CD14-positive monocyte (primary cell): ENCODE data around the gene SPX. TPM values are rescaled to one million over a fixed set of nuclear protein-coding genes. Genes with fewer than 3 reads are reported as not detected.

Source experiments
- DNase-seq, 3 donors: peaks; one replicate each; pipeline ENCODE4 v3.0.0-alpha.2; 2011 to 2022
- H2AFZ ChIP-seq: 2 replicates; pipeline ENCODE4 v1.6.0; 2012; ENCODE audit warnings: mild to moderate bottlenecking, low read depth, low read length, inconsistent platforms; ENCODE audit not compliant: insufficient read depth, poor library complexity, severe bottlenecking
- H3K27ac ChIP-seq, 2 donors: 1 replicate in 1 of 2; 2 replicates in 1 of 2; pipeline ENCODE4 v1.5.1; 2012 to 2013; ENCODE audit warnings: low read length in 2 of 2, control low read depth in 1 of 2, inconsistent platforms in 1 of 2, low read depth in 1 of 2, mild to moderate bottlenecking in 1 of 2
- H3K27me3 ChIP-seq, 2 donors: one replicate each; pipeline versions ENCODE4 v1.6.0 to v1.6.1; 2011 to 2013; ENCODE audit warnings: low read length in 2 of 2; ENCODE audit not compliant: control insufficient read depth in 2 of 2, insufficient read depth in 2 of 2
- H3K36me3 ChIP-seq, 2 donors: replicated peaks in 1 of 2; 1 replicate in 1 of 2; 2 replicates in 1 of 2; pipeline versions ENCODE4 v1.5.1 to v1.6.1; 2012 to 2013; ENCODE audit warnings: low read length in 2 of 2, control low read depth in 1 of 2, inconsistent platforms in 1 of 2, mild to moderate bottlenecking in 1 of 2; ENCODE audit not compliant: insufficient read depth in 2 of 2, control insufficient read depth in 1 of 2
- H3K4me1 ChIP-seq, 2 donors: 1 replicate in 1 of 2; 2 replicates in 1 of 2; pipeline versions ENCODE4 v1.5.1 to v1.6.1; 2012 to 2013; ENCODE audit warnings: low read length in 2 of 2, control low read depth in 1 of 2, inconsistent platforms in 1 of 2, mild to moderate bottlenecking in 1 of 2, moderate library complexity in 1 of 2; ENCODE audit not compliant: insufficient read depth in 2 of 2, control insufficient read depth in 1 of 2
- H3K4me2 ChIP-seq: replicated peaks from 2 replicates; pipeline ENCODE3; 2012; ENCODE audit warnings: low read length, moderate library complexity, mild to moderate bottlenecking; ENCODE audit not compliant: poor library complexity, severe bottlenecking; ENCODE audit errors: extremely low read depth
- H3K4me3 ChIP-seq, 3 experiments: fragments of 200-600 bp in 1 of 3; sonication (generic) in 1 of 3; replicated peaks in 1 of 3; 1 replicate in 2 of 3; 2 replicates in 1 of 3; pipeline ENCODE4 v1.5.1; 2011 to 2013; ENCODE audit warnings: low read length in 3 of 3, mild to moderate bottlenecking in 3 of 3, control low read depth in 2 of 3, low read depth in 2 of 3, inconsistent platforms in 1 of 3, moderate library complexity in 1 of 3
- H3K79me2 ChIP-seq: 2 replicates; pipeline ENCODE4 v1.6.0; 2012; ENCODE audit warnings: mild to moderate bottlenecking, control low read depth, inconsistent platforms, low read length, moderate library complexity; ENCODE audit not compliant: insufficient read depth
- H3K9ac ChIP-seq: 2 replicates; pipeline ENCODE4 v1.6.0; 2017; ENCODE audit warnings: low read length, mild to moderate bottlenecking; ENCODE audit not compliant: insufficient read depth, poor library complexity, severe bottlenecking
- H3K9me3 ChIP-seq, 2 donors: replicated peaks in 1 of 2; 1 replicate in 1 of 2; 2 replicates in 1 of 2; pipeline versions ENCODE4 v1.5.1 to v1.6.1; 2012 to 2013; ENCODE audit warnings: low read length in 2 of 2, control low read depth in 1 of 2; ENCODE audit not compliant: control insufficient read depth in 1 of 2, insufficient read depth in 1 of 2
- H4K20me1 ChIP-seq: 2 replicates; pipeline ENCODE4 v1.6.0; 2012; ENCODE audit warnings: mild to moderate bottlenecking, low read length, control low read depth, moderate library complexity; ENCODE audit not compliant: insufficient read depth
- H3K27ac Mint-ChIP-seq, 7 donors: one replicate each; pipeline ENCODE4 v1.8.0; 2020; ENCODE audit warnings: mild to moderate bottlenecking in 7 of 7, mixed read lengths in 7 of 7, moderate library complexity in 6 of 7, inconsistent platforms in 2 of 7
- H3K27me3 Mint-ChIP-seq, 3 donors: one replicate each; pipeline ENCODE4 v1.8.0; 2021 to 2022; ENCODE audit warnings: low read depth in 3 of 3, mild to moderate bottlenecking in 3 of 3, mixed read lengths in 3 of 3, moderate library complexity in 3 of 3, inconsistent platforms in 1 of 3
- H3K36me3 Mint-ChIP-seq, 2 donors: one replicate each; pipeline ENCODE4 v1.8.0; 2020; ENCODE audit warnings: mixed read lengths in 2 of 2, inconsistent platforms in 1 of 2, mild to moderate bottlenecking in 1 of 2
- H3K4me1 Mint-ChIP-seq: one replicate; pipeline ENCODE4 v1.8.0; 2020; ENCODE audit warnings: mild to moderate bottlenecking, mixed read lengths
- H3K4me3 Mint-ChIP-seq, 2 donors: one replicate each; pipeline ENCODE4 v1.8.0; 2020; ENCODE audit warnings: mild to moderate bottlenecking in 2 of 2, mixed read lengths in 2 of 2, moderate library complexity in 1 of 2
- H3K9me3 Mint-ChIP-seq, 7 donors: one replicate each; pipeline ENCODE4 v1.8.0; 2020 to 2022; ENCODE audit warnings: mixed read lengths in 7 of 7, mild to moderate bottlenecking in 6 of 7, moderate library complexity in 6 of 7, inconsistent platforms in 2 of 7
- WGBS: methylation state at CpG from one replicate; pipeline ENCODE4 v1.1.5; 2013; ENCODE audit warnings: missing lambda C conversion rate; ENCODE audit not compliant: insufficient coverage; 5-methylcytosine and 5-hydroxymethylcytosine counted together
- intact Hi-C, 2 donors: fragments of 100-400 bp; cut with micrococcal nuclease; formaldehyde crosslinking; loops; one replicate each; pipeline versions ENCODE4 v1.15.0 to v1.15.1; 2023
- polyA plus RNA-seq, 3 donors: library from polyadenylated mRNA; depleted of rRNA in 1 of 3; unstranded in 2 of 3; stranded (reverse) in 1 of 3; fragments of 300-500 nt in 2 of 3; fragments of >200 nt in 1 of 3; fragmentation: Illumina TruSeq in 2 of 3; gene quantifications; 1 replicate in 2 of 3; 2 replicates in 1 of 3; pipeline ENCODE4 v1.2.3, GENCODE V29; 2012 to 2021
- TF ChIP-seq, protein P1 (sequence below): fragments of 200-600 bp; IDR thresholded peaks from one replicate; pipeline ENCODE4 v1.8.0; 2022; ENCODE audit warnings: antibody characterized with exemption, mild to moderate bottlenecking

The SPX gene
- polyA plus RNA-seq, 3 donors = 0.21 TPM; not detected in 2

DNA sequence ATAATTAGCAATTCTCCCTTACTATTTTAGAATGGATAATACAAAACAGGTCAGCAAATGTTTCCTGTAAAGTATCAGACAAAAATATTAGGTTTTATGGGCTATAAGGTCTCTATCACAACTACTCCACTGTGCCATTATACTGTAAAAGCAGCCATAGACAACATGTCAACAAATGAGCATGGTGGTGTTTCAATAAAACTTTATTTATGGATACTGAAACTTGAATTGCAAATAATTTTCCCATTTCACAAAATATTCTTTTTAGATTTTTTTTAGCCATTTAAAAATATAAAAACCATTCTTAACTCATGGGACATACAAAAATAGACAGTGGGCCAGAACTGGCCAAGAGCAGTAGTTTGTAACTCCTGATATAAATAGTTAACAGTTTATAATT is 40.1 kb upstream of the SPX start:
- no peaks in the 10 kb centered on the region for H3K27me3 Mint-ChIP-seq
- intact Hi-C loops = no loop called here
- TF ChIP-seq, protein P1, sequence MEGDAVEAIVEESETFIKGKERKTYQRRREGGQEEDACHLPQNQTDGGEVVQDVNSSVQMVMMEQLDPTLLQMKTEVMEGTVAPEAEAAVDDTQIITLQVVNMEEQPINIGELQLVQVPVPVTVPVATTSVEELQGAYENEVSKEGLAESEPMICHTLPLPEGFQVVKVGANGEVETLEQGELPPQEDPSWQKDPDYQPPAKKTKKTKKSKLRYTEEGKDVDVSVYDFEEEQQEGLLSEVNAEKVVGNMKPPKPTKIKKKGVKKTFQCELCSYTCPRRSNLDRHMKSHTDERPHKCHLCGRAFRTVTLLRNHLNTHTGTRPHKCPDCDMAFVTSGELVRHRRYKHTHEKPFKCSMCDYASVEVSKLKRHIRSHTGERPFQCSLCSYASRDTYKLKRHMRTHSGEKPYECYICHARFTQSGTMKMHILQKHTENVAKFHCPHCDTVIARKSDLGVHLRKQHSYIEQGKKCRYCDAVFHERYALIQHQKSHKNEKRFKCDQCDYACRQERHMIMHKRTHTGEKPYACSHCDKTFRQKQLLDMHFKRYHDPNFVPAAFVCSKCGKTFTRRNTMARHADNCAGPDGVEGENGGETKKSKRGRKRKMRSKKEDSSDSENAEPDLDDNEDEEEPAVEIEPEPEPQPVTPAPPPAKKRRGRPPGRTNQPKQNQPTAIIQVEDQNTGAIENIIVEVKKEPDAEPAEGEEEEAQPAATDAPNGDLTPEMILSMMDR = no peak
- H3K27ac Mint-ChIP-seq = no peak overlapping the region
- Histone ChIP-seq H4K20me1 (no peaks in the 10 kb centered on the region), H3K4me2 (no peak overlapping the region), H3K9me3 (no peaks in the 10 kb centered on the region), H3K27me3 (no peaks in the 10 kb centered on the region), H3K27ac (no peak overlapping the region), H3K4me3 (no peak overlapping the region), H3K79me2 (no peaks in the 10 kb centered on the region), H2AFZ (no peak overlapping the region), H3K4me1 (no peaks in the 10 kb centered on the region), H3K9ac (no peak overlapping the region), H3K36me3 (peaks cover 72 to 96% of the 10 kb centered on the region in 2 donors)
- H3K4me1 Mint-ChIP-seq = no peaks in the 10 kb centered on the region
- H3K4me3 Mint-ChIP-seq = no peak overlapping the region
- no peak for DNase-seq
- no peaks in the 10 kb centered on the region for H3K9me3 Mint-ChIP-seq
- peaks cover 39 to 44% of the 10 kb centered on the region in 2 donors for H3K36me3 Mint-ChIP-seq

DNA sequence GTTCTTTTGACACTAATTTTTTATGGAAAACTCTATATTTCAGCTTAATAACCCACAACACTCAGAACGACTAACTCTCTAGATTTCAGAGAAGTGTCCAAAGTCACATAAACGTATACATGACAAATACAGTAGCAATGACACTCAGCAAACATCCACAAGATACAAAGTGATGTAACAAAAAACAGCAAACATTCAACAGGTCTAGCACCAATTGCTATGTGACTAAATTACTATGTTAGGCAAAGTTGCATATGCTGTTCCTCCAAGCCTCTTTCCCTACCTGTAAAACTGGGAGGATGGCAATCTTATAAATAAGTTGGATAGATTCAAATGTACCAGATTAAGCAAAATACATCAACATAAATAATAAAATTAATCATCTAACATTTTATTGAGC is 26.3 kb upstream of the SPX start:
- TF ChIP-seq, protein P1 = no peak
- DNase-seq = no peak
- Mint-ChIP-seq H3K9me3 (no peaks in the 10 kb centered on the region), H3K4me3 (no peak overlapping the region), H3K27ac (no peak overlapping the region), H3K4me1 (peaks cover 26% of the 10 kb centered on the region), H3K36me3 (peaks cover 43 to 44% of the 10 kb centered on the region in 2 donors), H3K27me3 (no peaks in the 10 kb centered on the region)
- Histone ChIP-seq H2AFZ (no peak overlapping the region), H4K20me1 (peaks cover 23% of the 10 kb centered on the region), H3K36me3 (peaks cover 42 to 44% of the 10 kb centered on the region in 2 donors), H3K4me2 (no peak overlapping the region), H3K4me3 (no peak overlapping the region), H3K27ac (no peak overlapping the region), H3K9ac (no peak overlapping the region), H3K79me2 (peaks cover 77% of the 10 kb centered on the region), H3K9me3 (no peaks in the 10 kb centered on the region), H3K27me3 (no peaks in the 10 kb centered on the region), H3K4me1 (peaks cover 29 to 38% of the 10 kb centered on the region in 2 donors)
- 100% methylated on average over 1 of the region's 2 CpGs for WGBS
- intact Hi-C loops = loop anchor here in 1 of 2 donors (10.0 kb wide), 1 partner anchor 65 kb away; the partner anchor contains the start of gene PYROXD1
